ENCODE results near the gene CKB.
A peak's percentile ranks its signal among the peaks of the same experiment; 100 is the strongest.

The CKB gene

DNA sequence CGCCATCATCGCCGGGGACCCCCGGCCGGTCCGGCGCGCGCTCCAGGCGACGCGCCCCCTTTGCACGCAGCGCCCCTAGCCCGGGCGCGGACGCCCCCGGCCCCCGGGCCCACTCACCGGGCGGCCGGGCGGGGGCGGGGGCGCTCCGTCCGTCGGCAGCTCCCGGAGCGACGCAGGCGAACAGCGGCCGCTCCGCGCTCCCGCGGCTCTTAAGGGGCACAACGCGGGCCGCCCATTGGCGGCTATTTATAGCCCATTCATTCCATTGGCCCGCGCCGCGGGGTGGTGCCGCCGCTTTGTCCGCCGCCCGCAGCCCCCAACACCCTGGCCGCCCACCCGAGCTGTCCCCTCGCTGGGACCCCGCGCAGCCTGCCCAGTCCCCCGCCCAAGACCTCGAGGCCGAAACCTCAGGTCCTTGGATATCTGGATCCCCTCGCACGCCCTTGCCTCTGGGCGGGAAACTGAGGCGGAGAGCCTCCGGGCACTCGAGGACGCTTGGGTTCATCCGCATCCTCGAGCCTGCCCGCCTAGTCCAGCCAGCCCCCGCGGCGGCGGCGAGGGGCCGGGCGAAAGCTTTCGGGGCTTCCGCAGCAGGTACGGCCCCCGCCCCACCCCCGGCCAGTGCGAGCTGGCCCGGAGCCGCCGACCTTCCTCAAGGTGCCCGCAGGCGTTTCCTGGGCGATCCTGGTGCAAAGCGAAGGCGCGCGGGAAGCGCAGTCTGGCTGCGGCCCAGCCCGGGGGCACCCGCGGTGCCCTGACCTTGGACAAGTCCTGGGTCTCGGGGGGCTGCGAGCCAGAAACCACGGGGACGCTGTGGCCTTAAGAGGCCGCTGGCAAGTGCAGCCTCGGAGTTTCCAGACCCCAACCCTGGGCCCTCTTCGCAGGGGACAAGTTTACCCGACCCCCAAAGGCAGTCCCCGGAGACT, at the start of gene CKB:
TSS of gene CKB (minus strand) at position 182 of the 926 bp plus-strand sequence. CDS start 337 bp downstream, outside the sequence.
- no peak for FAIRE-seq
- DNase-seq (ENCODE audit: extremely low spot score, insufficient read length, low read depth): no peak

DNA sequence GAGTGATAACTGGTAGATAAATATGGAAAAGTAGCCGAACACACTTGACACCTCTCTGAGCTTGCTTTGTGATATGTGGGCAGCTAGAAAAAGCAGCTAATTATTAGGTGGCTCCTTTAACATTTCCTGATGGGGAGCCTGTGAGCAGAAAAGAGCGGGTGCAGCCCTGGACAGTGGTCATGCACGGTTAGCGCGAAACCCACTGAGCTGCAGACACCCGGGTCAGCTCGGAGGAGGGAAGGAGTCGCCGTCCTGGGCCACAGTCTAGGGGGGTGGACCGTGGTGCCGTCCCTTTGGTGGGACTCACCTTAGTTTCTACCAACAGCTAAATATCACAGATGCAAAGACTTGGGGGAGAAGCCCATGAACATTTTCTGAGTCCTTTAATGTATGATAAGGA, 46.8 kb upstream of the CKB start:
- DNase-seq (ENCODE audit: extremely low spot score, insufficient read length, low read depth) (no peak), FAIRE-seq (no peak)

DNA sequence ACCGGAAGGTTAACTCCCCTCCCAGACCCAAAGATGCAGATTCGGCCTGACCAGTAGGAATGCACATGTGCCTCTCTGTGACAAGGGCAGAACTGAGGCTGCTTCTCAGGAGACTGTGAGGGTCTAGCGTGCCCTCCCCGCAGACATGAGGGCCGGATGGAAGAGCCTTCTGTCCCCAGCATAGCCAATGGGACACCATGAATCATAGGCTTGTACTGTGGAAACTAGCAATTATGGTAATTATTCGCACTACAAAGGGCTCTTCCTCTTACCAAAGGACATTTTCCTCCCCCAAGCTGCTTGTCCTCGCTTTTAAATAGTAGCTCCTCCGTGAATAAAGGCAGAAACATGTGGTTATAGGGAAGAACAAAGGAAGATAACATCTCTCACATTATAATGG, 46.3 kb upstream of the CKB start:
- FAIRE-seq: no peak
- no peak for DNase-seq (ENCODE audit: extremely low spot score, insufficient read length, low read depth)

DNA sequence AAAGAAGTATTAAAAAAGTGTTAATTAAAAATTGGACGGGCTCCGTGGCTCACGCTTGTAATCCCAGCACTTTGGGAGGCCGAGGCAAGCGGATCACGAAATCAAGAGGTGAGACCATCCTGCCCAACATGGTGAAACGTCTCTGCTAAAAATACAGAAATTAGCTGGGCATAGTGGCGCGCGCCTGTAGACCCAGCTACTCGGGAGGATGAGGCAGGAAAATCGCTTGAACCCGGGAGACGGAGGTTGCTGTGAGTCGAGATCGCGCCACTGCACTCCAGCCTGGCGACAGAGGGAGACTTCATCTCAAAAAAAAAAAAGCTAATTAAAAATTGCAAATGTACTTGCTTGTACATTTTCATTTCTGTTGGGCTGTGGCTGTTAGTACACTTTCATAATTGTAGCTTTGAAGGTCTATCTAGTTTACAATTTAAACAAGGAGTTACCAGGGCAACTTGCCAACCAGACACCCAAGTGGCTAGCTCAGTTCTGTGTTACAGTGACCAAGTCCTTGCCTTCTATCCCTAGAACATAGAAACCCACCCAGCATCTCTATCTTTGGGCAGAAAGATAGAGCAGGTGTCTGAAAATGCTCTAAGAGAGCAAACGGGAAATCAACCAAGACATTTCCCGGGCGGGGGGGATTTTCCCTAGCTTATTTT, 41.3 kb upstream of the CKB start:
- FAIRE-seq: no peak
- DNase-seq (ENCODE audit: extremely low spot score, insufficient read length, low read depth): no peak

DNA sequence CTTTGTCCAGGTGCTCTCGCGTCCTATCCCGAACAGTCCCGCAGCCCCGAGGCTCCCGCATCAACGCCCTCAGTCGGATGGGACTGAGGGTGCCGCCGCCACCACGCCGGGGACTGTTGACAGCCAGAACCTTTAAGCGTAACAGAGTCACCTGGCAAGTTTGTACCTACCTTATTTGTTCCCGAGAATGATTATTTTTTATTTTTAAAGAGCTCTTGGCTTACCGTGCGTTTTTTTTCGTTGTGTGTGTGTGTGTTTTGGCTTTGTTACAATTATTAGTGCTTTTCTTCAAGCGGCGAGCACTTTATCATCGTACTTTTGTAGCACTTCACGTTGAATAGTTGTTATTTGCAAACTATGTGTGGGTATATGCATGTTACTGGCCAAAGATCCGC, 40.6 kb upstream of the CKB start:
- DNase-seq (ENCODE audit: extremely low spot score, insufficient read length, low read depth) (no peak), FAIRE-seq (no peak)

DNA sequence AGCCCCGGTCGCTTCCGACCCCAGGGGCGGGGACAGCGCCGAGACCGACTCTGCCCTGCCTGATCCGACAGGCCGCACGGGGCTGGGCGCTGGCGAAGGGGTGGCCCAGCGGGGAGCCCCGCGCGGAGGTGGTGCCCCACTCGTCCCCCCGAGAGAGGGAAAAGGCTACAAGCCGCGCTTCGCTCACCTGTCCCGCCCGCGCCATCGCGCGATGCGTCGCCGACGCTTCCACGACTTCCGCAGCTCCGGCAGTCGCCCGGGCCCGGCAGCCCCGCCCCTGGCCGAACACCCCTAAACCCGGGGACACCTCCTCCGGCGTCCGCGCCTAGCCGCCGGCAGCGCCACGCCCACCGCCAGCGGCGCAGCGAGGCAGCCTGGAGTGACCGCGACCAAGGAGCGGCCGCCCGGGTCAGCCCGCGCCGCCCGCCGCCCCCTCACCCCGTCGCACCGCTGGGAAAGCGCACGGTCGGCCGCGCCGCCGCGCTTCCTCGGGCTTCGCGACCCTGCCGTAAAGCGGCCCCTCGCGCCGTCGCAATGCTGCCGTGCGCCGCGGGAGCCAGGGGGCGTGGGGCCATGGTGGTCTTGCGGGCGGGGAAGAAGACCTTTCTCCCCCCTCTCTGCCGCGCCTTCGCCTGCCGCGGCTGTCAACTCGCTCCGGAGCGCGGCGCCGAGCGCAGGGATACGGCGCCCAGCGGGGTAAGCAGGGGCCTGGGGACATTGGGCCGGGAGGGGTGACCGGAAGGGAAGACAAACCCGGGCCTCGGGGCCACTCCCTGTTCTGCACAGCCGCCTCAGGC, 40.0 kb upstream of the CKB start, which contains the start of the genes BAG5 and COA8:
TSS of gene BAG5 (minus strand) at position 229 of the 797 bp plus-strand sequence. CDS start 1,493 bp downstream, outside the sequence.
TSS of gene COA8 (plus strand) at position 532 of the 797 bp plus-strand sequence. CDS start at position 574, 42 bp downstream.
- DNase-seq (ENCODE audit: extremely low spot score, insufficient read length, low read depth) (peak; percentile 93), FAIRE-seq (peak; percentile 75)

- DNase-seq (ENCODE audit: extremely low spot score, insufficient read length, low read depth) (peak; percentile 23), FAIRE-seq (no peak)
These were observed 39.5 kb upstream of the CKB start for GRCh38 chr14:103562179-103562428.

- FAIRE-seq (no peak), DNase-seq (ENCODE audit: extremely low spot score, insufficient read length, low read depth) (peak; percentile 44)
These were observed 39.0 kb upstream of the CKB start for GRCh38 chr14:103561381-103562178.

GRCh38 chr14:103560691-103561090, 38.1 kb upstream of the CKB start:
- no peak for DNase-seq (ENCODE audit: extremely low spot score, insufficient read length, low read depth)
- FAIRE-seq: no peak

- no peak for DNase-seq (ENCODE audit: extremely low spot score, insufficient read length, low read depth)
- no peak for FAIRE-seq
These were observed 37.1 kb upstream of the CKB start for GRCh38 chr14:103559766-103560165.

DNA sequence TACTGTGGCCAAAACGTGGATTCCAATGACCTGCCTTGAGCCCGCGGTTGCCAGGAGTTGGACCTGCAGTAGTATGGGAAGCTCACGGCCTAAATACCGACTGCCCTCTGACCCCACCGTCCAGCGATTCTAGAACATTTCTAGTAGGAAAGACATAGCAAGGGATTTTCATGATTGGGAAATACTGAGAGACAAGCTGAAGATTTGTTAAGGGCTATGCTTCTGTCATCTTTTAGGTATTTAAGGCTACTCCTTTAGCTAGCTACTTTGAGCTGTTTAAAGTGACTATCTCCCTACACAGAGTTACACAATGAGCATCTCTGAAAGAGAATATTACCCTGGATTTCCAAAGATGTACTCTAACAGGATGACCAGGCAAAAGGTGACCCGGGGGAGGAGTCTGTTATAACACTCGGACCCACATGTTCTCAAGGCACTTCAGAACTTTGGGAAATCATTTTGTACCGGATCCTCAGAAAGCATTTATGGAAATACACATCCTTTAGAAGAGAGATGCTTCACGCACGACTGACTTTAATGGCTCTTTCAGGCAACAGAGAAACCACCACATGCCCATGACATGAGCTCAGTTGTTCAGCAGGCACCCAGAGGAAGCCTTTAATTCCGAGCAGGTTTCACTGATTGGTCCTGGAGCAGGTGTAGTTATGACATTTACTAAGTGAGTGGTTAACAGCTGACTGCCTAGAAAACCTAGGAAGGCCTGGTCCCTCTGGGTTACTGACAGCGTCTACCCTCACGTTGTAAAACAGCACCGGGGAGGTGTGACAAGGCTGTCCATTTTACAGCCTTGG, 35.6 kb upstream of the CKB start:
- no peak for FAIRE-seq
- no peak for DNase-seq (ENCODE audit: extremely low spot score, insufficient read length, low read depth)

- DNase-seq (ENCODE audit: extremely low spot score, insufficient read length, low read depth): no peak
- FAIRE-seq: no peak
These were observed 34.5 kb upstream of the CKB start for GRCh38 chr14:103556946-103557758.

GRCh38 chr14:103555559-103556337, 33.1 kb upstream of the CKB start:
- DNase-seq (ENCODE audit: extremely low spot score, insufficient read length, low read depth) (no peak), FAIRE-seq (no peak)

DNA sequence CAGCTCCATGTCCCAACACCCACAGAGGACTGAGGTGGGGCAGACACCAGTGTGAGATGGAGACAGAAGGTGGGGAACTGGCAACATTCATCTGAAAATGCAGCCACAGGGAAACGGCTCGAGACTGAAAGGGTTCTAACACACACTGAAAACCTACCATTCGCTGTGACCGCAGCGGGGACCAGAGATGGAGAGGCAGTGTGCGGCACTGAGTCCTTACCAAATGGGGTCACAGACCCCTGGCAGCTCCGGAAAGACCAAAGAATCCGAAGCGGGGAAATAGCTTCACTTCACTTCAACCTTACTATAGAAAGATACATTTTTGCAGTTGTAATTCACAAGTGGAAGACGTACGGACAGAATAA, 30.2 kb upstream of the CKB start:
- FAIRE-seq: no peak
- no peak for DNase-seq (ENCODE audit: extremely low spot score, insufficient read length, low read depth)

- FAIRE-seq: no peak
- DNase-seq (ENCODE audit: extremely low spot score, insufficient read length, low read depth): no peak
These were observed 29.6 kb upstream of the CKB start for GRCh38 chr14:103552011-103552845.

- DNase-seq (ENCODE audit: extremely low spot score, insufficient read length, low read depth): no peak
- no peak for FAIRE-seq
These were observed 28.7 kb upstream of the CKB start for GRCh38 chr14:103551338-103551762.
